Measurements from ENCODE around the gene OGFOD1. TPM values are rescaled to one million over a fixed set of nuclear protein-coding genes. Genes with fewer than 3 reads are reported as not detected.

OGFOD1 gene
- 49.7 and 62.8 TPM in 2 replicates for total RNA-seq

DNA sequence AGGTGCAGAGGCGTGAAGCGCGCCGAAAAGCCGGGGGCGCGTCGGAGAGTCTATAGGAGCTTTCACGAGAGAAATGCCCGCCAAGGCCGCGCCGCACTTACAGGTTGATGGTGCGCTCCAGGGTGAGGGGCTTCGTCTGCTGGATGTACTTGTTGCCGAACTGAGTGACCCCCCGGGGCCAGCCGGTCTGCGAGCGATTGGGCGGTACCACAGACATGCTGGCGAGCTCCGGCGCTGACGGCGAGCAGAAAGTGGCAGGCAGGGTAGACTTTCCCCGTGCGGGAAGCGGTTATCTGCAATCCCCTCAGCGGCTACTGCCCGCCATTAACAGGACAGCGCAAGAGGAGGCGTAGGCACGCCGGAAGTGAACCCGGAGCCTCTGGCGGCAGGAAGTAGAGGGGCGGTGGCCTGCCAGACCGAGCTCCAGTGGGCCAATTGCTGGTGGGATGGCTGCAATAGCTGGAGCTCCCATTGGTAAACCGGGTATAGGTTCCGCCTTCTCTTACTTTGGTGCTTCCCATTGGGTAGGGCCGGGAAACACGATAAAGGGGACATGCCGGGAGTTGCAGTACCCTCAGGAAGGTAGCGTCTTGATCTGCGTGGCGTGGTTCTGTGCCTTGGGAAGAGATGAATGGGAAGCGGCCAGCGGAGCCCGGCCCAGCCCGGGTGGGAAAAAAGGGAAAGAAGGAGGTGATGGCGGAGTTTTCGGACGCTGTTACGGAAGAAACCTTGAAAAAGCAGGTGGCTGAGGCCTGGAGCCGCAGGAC is at the start of gene OGFOD1, which contains the start of gene NUDT21:
Gene OGFOD1 (plus strand): TSS at position 569 of the 767 bp plus-strand sequence. CDS start 59 bp downstream, at position 628.
Gene NUDT21 (minus strand): TSS at position 347 of the 767 bp plus-strand sequence. CDS start 130 bp downstream, at position 217.

DNA sequence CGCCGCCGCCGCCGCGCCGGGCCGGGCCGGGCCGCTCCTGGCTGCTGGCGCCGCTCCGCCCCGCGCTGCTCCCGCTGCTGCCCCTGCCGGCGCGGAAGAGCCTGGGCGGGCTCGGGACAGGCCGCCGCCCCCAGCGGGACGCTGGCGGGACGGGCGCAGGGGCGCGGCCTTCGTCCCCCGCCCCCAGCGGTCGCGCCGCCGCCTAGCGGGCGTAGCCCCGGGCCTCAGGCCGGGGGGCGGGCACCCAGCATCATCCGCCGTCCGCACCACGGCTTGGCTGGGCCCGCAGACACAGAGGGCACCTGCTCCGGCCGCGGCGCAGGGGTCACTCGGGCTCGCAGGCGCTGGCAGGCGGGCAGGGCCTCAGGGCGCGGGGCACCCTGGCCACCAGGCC is 25.9 kb upstream of the OGFOD1 start, which contains the start of gene AMFR:
Gene AMFR (minus strand): TSS at position 107 of the 394 bp plus-strand sequence. CDS start 218 bp downstream, outside the sequence.

DNA sequence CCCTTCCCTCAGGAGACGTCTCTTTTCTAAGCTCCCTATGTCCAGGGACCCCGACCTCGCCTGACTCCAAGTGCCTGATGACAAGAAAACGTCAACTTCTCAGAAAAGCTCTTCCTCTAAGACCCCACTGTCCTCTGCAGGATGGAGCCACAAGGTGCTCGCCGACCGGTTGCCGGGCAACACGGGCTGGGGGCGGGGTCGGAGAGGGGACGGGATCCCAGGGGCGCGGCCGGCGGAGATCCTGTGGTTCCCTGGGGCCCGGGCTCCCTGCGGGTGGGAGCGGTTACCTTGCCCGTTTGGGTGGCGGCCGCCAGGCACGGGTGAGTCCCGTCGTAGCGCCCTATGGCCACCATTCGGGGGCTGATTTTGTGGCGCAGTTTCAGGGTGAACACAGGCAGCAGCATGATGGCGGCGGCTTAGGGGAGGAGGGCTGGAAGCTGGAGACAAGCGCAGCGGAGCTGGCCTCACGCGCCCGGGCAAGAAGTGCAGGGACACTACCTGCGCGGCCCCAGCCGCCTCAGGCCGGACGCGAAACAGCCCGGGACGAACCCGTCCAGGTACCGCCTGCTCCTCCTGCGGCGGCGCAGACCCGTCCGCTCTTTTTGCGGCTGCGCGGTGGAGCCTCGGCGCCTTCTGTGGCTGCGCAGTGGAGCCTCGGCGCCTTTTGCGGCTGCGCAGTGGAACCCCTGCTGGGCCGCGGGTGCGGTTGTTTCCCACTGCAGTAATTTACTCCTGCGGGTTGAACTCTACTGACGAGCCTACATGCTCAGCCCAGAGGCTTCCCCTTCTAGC is 68.3 kb downstream of the OGFOD1 start, which contains the start of gene BBS2:
Gene BBS2 (minus strand): TSS at position 566 of the 792 bp plus-strand sequence. CDS start 162 bp downstream, at position 404.

Other genes starting within 250 kb of the OGFOD1 start
- 107 and 112 TPM in 2 replicates for gene AMFR, start 26.0 kb upstream of the OGFOD1 start, total RNA-seq
- gene NUDT21, start 222 bp upstream of the OGFOD1 start, total RNA-seq: 63.7 and 67.4 TPM in 2 replicates
- 29.3 and 35.9 TPM in 2 replicates for gene BBS2, start 68.5 kb downstream of the OGFOD1 start, total RNA-seq
- gene MT4, start 113.5 kb downstream of the OGFOD1 start, total RNA-seq: not detected in 2 replicates
- gene MT3, start 138.0 kb downstream of the OGFOD1 start, total RNA-seq: not detected in 2 replicates
- 602 and 1,004 TPM in 2 replicates for gene MT2A, start 157.0 kb downstream of the OGFOD1 start, total RNA-seq
- gene MT1E, start 174.2 kb downstream of the OGFOD1 start, total RNA-seq: 367 and 549 TPM in 2 replicates
- not detected in 2 replicates for gene MT1M, start 181.1 kb downstream of the OGFOD1 start, total RNA-seq
- gene MT1A, start 187.1 kb downstream of the OGFOD1 start, total RNA-seq: not detected in 2 replicates
- not detected in 2 replicates for gene MT1B, start 200.3 kb downstream of the OGFOD1 start, total RNA-seq
- gene MT1F, start 206.4 kb downstream of the OGFOD1 start, total RNA-seq: 1.5 and 6.8 TPM in 2 replicates
- gene MT1G, start 216.5 kb downstream of the OGFOD1 start, total RNA-seq: 1.1 TPM in 1 of 2 replicates, not detected in the other
- gene MT1H, start 218.3 kb downstream of the OGFOD1 start, total RNA-seq: not detected in 2 replicates
- 1,022 and 1,842 TPM in 2 replicates for gene MT1X, start 230.9 kb downstream of the OGFOD1 start, total RNA-seq

All from airway epithelial cell (primary cell).